ENCODE results near the gene APOBEC3F. TPM values are rescaled to one million over a fixed set of nuclear protein-coding genes. Genes with fewer than 3 reads are reported as not detected.

APOBEC3F gene
- polyA plus RNA-seq, 1 of the 3 experiments (the other 2 are of a cell fraction): 3.8 TPM

GRCh38 chr22:39087881-39088684 is 47.4 kb downstream of the APOBEC3F start:
- Histone ChIP-seq H4K20me1 (ENCODE audit: insufficient read depth) (no peaks in the 10 kb centered on the region), H3K36me3 (replicated peaks in 1 of 2; ENCODE audit: control insufficient read depth in 1 of 2, insufficient read depth in 2 of 2, low read length in 1 of 2) (no peaks in the 10 kb centered on the region), H3K9me2 (no peaks in the 10 kb centered on the region), H3F3A (replicated peaks; ENCODE audit: insufficient read depth) (no peaks in the 10 kb centered on the region), H3K4me1 (ENCODE audit: control insufficient read depth in 1 of 2, insufficient read depth in 2 of 2, low read depth in 1 of 2, low read length in 1 of 2) (peaks cover 0 to 6% of the 10 kb centered on the region in 2 experiments; a peak in 1 of 4 replicates), H3K4me2 (no peak overlapping the region), H3K79me2 (ENCODE audit: insufficient read depth) (no peaks in the 10 kb centered on the region), H3K4me3 (ENCODE audit: low read depth in 2 of 2, low read length in 1 of 2) (no peak overlapping the region), H2AFZ (ENCODE audit: low read depth) (no peak overlapping the region), H3K9ac (no peak overlapping the region), H3K27me3 (ENCODE audit: insufficient read depth) (no peaks in the 10 kb centered on the region), H3K27ac (ENCODE audit: low read depth in 2 of 2, low read length in 1 of 2) (no peak overlapping the region; a peak in 1 of 4 replicates), H3K9me3 (no peaks in the 10 kb centered on the region)
- WGBS (ENCODE audit: low lambda C conversion rate): 61% methylated on average over 5 of the region's 18 CpGs
- TF ChIP-seq TEAD4 (IDR thresholded peaks at IDR 0.05; ENCODE audit: borderline replicate concordance, insufficient read depth): no peak
- TF ChIP-seq IRF3 (IDR thresholded peaks at IDR 0.05; ENCODE audit: low read depth, low read length): no peak
- TF ChIP-seq NFIC (IDR thresholded peaks at IDR 0.05; ENCODE audit: borderline replicate concordance): no peak
- ChIA-PET CTCF (interaction anchor here (0.8 kb wide), 1 partner anchor 34 kb away, joined by 3 read pairs; no protein-coding TSS in a partner anchor), POLR2A (no interaction called here)
- no peak for DNase-seq

- CTCF ChIA-PET: interaction anchor here (0.8 kb wide), 1 partner anchor 33 kb away, joined by 3 read pairs; no protein-coding TSS in a partner anchor
- WGBS (ENCODE audit: low lambda C conversion rate): 50% methylated on average over 1 of the region's 5 CpGs
- TF ChIP-seq TEAD4 (IDR thresholded peaks at IDR 0.05; ENCODE audit: borderline replicate concordance, insufficient read depth): no peak
- no peak for TF ChIP-seq EZH2phosphoT487 (IDR thresholded peaks at IDR 0.05; ENCODE audit: borderline replicate concordance, low read depth)
- no peak for TF ChIP-seq RFX5 (IDR thresholded peaks at IDR 0.05; ENCODE audit: low read length)
- TF ChIP-seq RXRA (IDR thresholded peaks at IDR 0.05; ENCODE audit: borderline replicate concordance, low read depth): no peak
- no peak for TF ChIP-seq GATA2 (CRISPR knock-in tag; IDR thresholded peaks at IDR 0.05)
- no peak for TF ChIP-seq ELF1 (IDR thresholded peaks at IDR 0.05)
- TF ChIP-seq MEF2A (IDR thresholded peaks at IDR 0.05; ENCODE audit: borderline replicate concordance, low read depth): no peak
- TF ChIP-seq TAF1 (IDR thresholded peaks at IDR 0.05; ENCODE audit: borderline replicate concordance, low read depth, low read length): no peak
- no peak for TF ChIP-seq FOSL2 (IDR thresholded peaks at IDR 0.05; ENCODE audit: borderline replicate concordance, low read depth)
- TF ChIP-seq GABPA (IDR thresholded peaks at IDR 0.05; ENCODE audit: low read depth): no peak
- TF ChIP-seq REST (IDR thresholded peaks at IDR 0.05; ENCODE audit: low read depth, low read length): no peak
- TF ChIP-seq PBX3 (IDR thresholded peaks at IDR 0.05): no peak
- TF ChIP-seq NFIC (IDR thresholded peaks at IDR 0.05; ENCODE audit: borderline replicate concordance): no peak
- TF ChIP-seq ZBTB33 (IDR thresholded peaks at IDR 0.05; ENCODE audit: borderline replicate concordance, low read depth): no peak
- no peak for TF ChIP-seq JUND (IDR thresholded peaks at IDR 0.05)
- no peak for TF ChIP-seq SIN3A (IDR thresholded peaks at IDR 0.05; ENCODE audit: borderline replicate concordance, low read depth, low read length)
- TF ChIP-seq NRF1 (IDR thresholded peaks at IDR 0.05; ENCODE audit: low read depth, low read length): no peak
- TF ChIP-seq TCF12 (IDR thresholded peaks at IDR 0.05): no peak
These were observed 48.0 kb downstream of the APOBEC3F start for GRCh38 chr22:39088685-39089032.

More at GRCh38 chr22:39088685-39089032, 48.0 kb downstream of the APOBEC3F start:
- Histone ChIP-seq H3K36me3 (replicated peaks in 1 of 2; ENCODE audit: control insufficient read depth in 1 of 2, insufficient read depth in 2 of 2, low read length in 1 of 2) (no peaks in the 10 kb centered on the region), H3K79me2 (ENCODE audit: insufficient read depth) (no peaks in the 10 kb centered on the region), H3K27me3 (ENCODE audit: insufficient read depth) (no peaks in the 10 kb centered on the region), H3F3A (replicated peaks; ENCODE audit: insufficient read depth) (no peaks in the 10 kb centered on the region), H3K9me2 (no peaks in the 10 kb centered on the region), H3K4me2 (no peak overlapping the region), H2AFZ (ENCODE audit: low read depth) (no peak overlapping the region), H4K20me1 (ENCODE audit: insufficient read depth) (no peaks in the 10 kb centered on the region), H3K9me3 (no peaks in the 10 kb centered on the region), H3K4me3 (ENCODE audit: low read depth in 2 of 2, low read length in 1 of 2) (no peak overlapping the region), H3K27ac (ENCODE audit: low read depth in 2 of 2, low read length in 1 of 2) (no peak overlapping the region), H3K4me1 (ENCODE audit: control insufficient read depth in 1 of 2, insufficient read depth in 2 of 2, low read depth in 1 of 2, low read length in 1 of 2) (peaks cover 0 to 6% of the 10 kb centered on the region in 2 experiments; a peak in 1 of 4 replicates), H3K9ac (no peak overlapping the region)
- POLR2A ChIA-PET: no interaction called here
- no peak for DNase-seq
